Calu3 (cell line): ENCODE measurements around the gene MARVELD1. TPM values are rescaled to one million over a fixed set of nuclear protein-coding genes. Genes with fewer than 3 reads are reported as not detected.

Source experiments
- BruUV-seq: library from RNA; stranded (reverse); fragments of 400-500 nt; replicated peaks from 2 replicates; lab custom pipeline; 2021; lab: Mats Ljungman, UMichigan
- CTCF ChIA-PET: fragments of 300-600 bp; sonication (Branson Sonifier 250); formaldehyde crosslinking; loops from one replicate; lab custom pipeline; 2022; ENCODE audit warnings: antibody characterized with exemption; lab: Charles Lee
- DNase-seq: peaks from one replicate; pipeline ENCODE4 v3.0.0; 2022
- H3K27ac Mint-ChIP-seq: one replicate; pipeline ENCODE4 v1.8.0; 2022; ENCODE audit warnings: mixed read lengths; ENCODE audit not compliant: unreplicated experiment
- H3K27me3 Mint-ChIP-seq: one replicate; pipeline ENCODE4 v1.8.0; 2022; ENCODE audit warnings: mixed read lengths; ENCODE audit not compliant: unreplicated experiment
- H3K36me3 Mint-ChIP-seq: one replicate; pipeline ENCODE4 v1.8.0; 2022; ENCODE audit warnings: mild to moderate bottlenecking, moderate library complexity, mixed read lengths; ENCODE audit not compliant: insufficient read depth, unreplicated experiment
- H3K4me1 Mint-ChIP-seq: one replicate; pipeline ENCODE4 v1.8.0; 2022; ENCODE audit warnings: mild to moderate bottlenecking, low read depth, mixed read lengths; ENCODE audit not compliant: unreplicated experiment
- H3K4me3 Mint-ChIP-seq: one replicate; pipeline ENCODE4 v1.8.0; 2022; ENCODE audit warnings: mild to moderate bottlenecking, low read depth, moderate library complexity, mixed read lengths; ENCODE audit not compliant: unreplicated experiment
- H3K9me3 Mint-ChIP-seq: one replicate; pipeline ENCODE4 v1.8.0; 2022; ENCODE audit warnings: low read depth, mixed read lengths; ENCODE audit not compliant: unreplicated experiment
- CTCF ChIP-seq: fragments of 200-600 bp; IDR thresholded peaks from one replicate; pipeline ENCODE4 v1.8.0; 2022; ENCODE audit warnings: antibody characterized with exemption; ENCODE audit not compliant: unreplicated experiment
- intact Hi-C: fragments of 100-400 bp; cut with micrococcal nuclease; formaldehyde crosslinking; loops from one replicate; pipeline ENCODE4 v1.10.0; 2022; ENCODE audit not compliant: unreplicated experiment
- total RNA-seq: library from RNA; stranded (reverse); gene quantifications from 2 replicates; pipeline ENCODE4 v1.2.3, GENCODE V29; 2022

The MARVELD1 gene
- total RNA-seq, 1 experiment from 2014 or later = 20.2 TPM

GRCh38 chr10:97701438-97702069 is 12.0 kb upstream of the MARVELD1 start:
- Mint-ChIP-seq H3K9me3 (no peaks in the 10 kb centered on the region), H3K4me1 (no peaks in the 10 kb centered on the region), H3K27ac (no peak overlapping the region), H3K36me3 (no peaks in the 10 kb centered on the region), H3K4me3 (no peak overlapping the region), H3K27me3 (no peaks in the 10 kb centered on the region)
- DNase-seq = peak; percentile 58
- no TSS peak for BruUV-seq
- TF ChIP-seq CTCF = no peak
- CTCF ChIA-PET = interaction anchor here (0.5 to 1.4 kb wide), 9 partner anchors 8 to 1963 kb away, joined by 4 to 19 read pairs (median 7); partner anchors contain the start of gene AVPI1
- intact Hi-C loops = loop anchor here (2.0 kb wide), 1 partner anchor 29 kb away; no protein-coding TSS in a partner anchor

- Mint-ChIP-seq H3K4me1 (no peaks in the 10 kb centered on the region), H3K36me3 (no peaks in the 10 kb centered on the region), H3K4me3 (no peak overlapping the region), H3K9me3 (no peaks in the 10 kb centered on the region), H3K27me3 (no peaks in the 10 kb centered on the region), H3K27ac (no peak overlapping the region)
- TF ChIP-seq CTCF = no peak
- DNase-seq = no peak
- intact Hi-C loops = no loop called here
- CTCF ChIA-PET = interaction anchor here (0.6 to 1.2 kb wide), 4 partner anchors 17 to 665 kb away, joined by 3 to 8 read pairs (median 4); partner anchors contain the start of genes AVPI1 and ZFYVE27
- no TSS peak for BruUV-seq
Observed at GRCh38 chr10:97703398-97704067, 10.0 kb upstream of the MARVELD1 start.

- no peak for TF ChIP-seq CTCF
- H3K4me3 Mint-ChIP-seq = no peak overlapping the region
- BruUV-seq = no TSS peak
- no peaks in the 10 kb centered on the region for H3K36me3 Mint-ChIP-seq
- no peak for DNase-seq
- peaks cover 5% of the 10 kb centered on the region for H3K4me1 Mint-ChIP-seq
- H3K9me3 Mint-ChIP-seq = no peaks in the 10 kb centered on the region
- CTCF ChIA-PET = no interaction called here
- H3K27me3 Mint-ChIP-seq = no peaks in the 10 kb centered on the region
- no peak overlapping the region for H3K27ac Mint-ChIP-seq
- intact Hi-C loops = no loop called here
Observed at GRCh38 chr10:97704341-97704740, 9.2 kb upstream of the MARVELD1 start.

GRCh38 chr10:97705006-97705670 is 8.4 kb upstream of the MARVELD1 start:
- Mint-ChIP-seq H3K36me3 (no peaks in the 10 kb centered on the region), H3K27ac (no peak overlapping the region), H3K4me3 (no peak overlapping the region), H3K4me1 (peaks cover 8% of the 10 kb centered on the region), H3K9me3 (no peaks in the 10 kb centered on the region), H3K27me3 (no peaks in the 10 kb centered on the region)
- CTCF ChIA-PET = interaction anchor here (0.7 kb wide), 1 partner anchor 16 kb away, joined by 5 read pairs; no protein-coding TSS in a partner anchor
- DNase-seq = no peak
- BruUV-seq = no TSS peak
- intact Hi-C loops = no loop called here
- TF ChIP-seq CTCF = no peak
